HEK293T (cell line): ENCODE measurements around the gene CTNNA2.

Experiments
- ARNT ChIP-seq: fragments of 450-650 bp; IDR thresholded peaks from 2 replicates; pipeline ENCODE4 v1.6.1; 2017; ENCODE audit warnings: mild to moderate bottlenecking
- BHLHE40 ChIP-seq: fragments of 450-650 bp; IDR thresholded peaks from 2 replicates; pipeline ENCODE4 v1.6.1; 2016; ENCODE audit warnings: mild to moderate bottlenecking, moderate library complexity, borderline replicate concordance
- ELF4 ChIP-seq: fragments of 450-650 bp; IDR thresholded peaks from 2 replicates; pipeline ENCODE4 v1.6.1; 2017; ENCODE audit warnings: antibody characterized with exemption
- FOXK2 ChIP-seq: fragments of 450-650 bp; IDR thresholded peaks from 2 replicates; pipeline ENCODE4 v1.6.1; 2016; ENCODE audit warnings: mild to moderate bottlenecking
- HDGF ChIP-seq: fragments of 450-650 bp; IDR thresholded peaks from 2 replicates; pipeline ENCODE4 v1.6.1; 2017; ENCODE audit warnings: antibody characterized with exemption, borderline replicate concordance
- L3MBTL2 ChIP-seq: fragments of 450-650 bp; conservative IDR thresholded peaks from 2 replicates; pipeline ENCODE4 v1.6.1; 2016; ENCODE audit warnings: mild to moderate bottlenecking
- LEF1 ChIP-seq: fragments of 450-650 bp; IDR thresholded peaks from 2 replicates; pipeline ENCODE4 v1.6.1; 2017; ENCODE audit warnings: mild to moderate bottlenecking, borderline replicate concordance
- SP1 ChIP-seq: fragments of 450-650 bp; IDR thresholded peaks from 2 replicates; pipeline ENCODE4 v1.6.1; 2017
- SUZ12 ChIP-seq: fragments of 450-650 bp; IDR thresholded peaks from 2 replicates; pipeline ENCODE4 v1.6.1; 2016; ENCODE audit warnings: mild to moderate bottlenecking
- TARDBP ChIP-seq: fragments of 450-650 bp; IDR thresholded peaks from 2 replicates; pipeline ENCODE4 v1.6.1; 2016
- ZNF384 ChIP-seq: fragments of 450-650 bp; IDR thresholded peaks from 2 replicates; pipeline ENCODE4 v1.6.1; 2016
- TF ChIP-seq, protein P1 (sequence below): fragments of 450-650 bp; IDR thresholded peaks from 2 replicates; pipeline ENCODE4 v1.6.1; 2016

DNA sequence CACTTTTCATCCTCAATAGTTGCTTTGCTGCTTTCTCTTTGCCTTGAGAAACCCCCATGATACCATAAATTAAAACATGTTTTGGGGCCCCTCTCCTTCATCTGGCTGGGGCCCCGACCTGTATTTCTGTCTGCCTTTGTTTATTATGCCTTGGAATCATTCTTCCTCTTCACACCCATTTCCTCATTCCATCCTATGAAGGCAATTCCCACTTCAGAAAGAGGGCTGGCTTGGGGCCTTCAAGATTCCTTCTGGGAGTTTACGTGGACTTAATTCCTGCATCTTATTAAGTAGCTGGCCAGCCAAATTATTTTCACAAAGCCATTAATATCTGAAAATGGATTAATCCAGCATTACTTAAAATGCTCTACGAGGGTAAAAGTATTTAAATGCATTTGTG lies 798.5 kb downstream of the CTNNA2 start:
- TF ChIP-seq BHLHE40, result no peak
- TF ChIP-seq, protein P1, sequence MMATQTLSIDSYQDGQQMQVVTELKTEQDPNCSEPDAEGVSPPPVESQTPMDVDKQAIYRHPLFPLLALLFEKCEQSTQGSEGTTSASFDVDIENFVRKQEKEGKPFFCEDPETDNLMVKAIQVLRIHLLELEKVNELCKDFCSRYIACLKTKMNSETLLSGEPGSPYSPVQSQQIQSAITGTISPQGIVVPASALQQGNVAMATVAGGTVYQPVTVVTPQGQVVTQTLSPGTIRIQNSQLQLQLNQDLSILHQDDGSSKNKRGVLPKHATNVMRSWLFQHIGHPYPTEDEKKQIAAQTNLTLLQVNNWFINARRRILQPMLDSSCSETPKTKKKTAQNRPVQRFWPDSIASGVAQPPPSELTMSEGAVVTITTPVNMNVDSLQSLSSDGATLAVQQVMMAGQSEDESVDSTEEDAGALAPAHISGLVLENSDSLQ, result no peak
- TF ChIP-seq ZNF384, result no peak
- TF ChIP-seq SUZ12, result no peak
- no peak for TF ChIP-seq L3MBTL2
- TF ChIP-seq SP1, result no peak
- no peak for TF ChIP-seq FOXK2
- no peak for TF ChIP-seq TARDBP
- no peak for TF ChIP-seq ARNT
- TF ChIP-seq HDGF, result no peak
- TF ChIP-seq LEF1, result no peak
- no peak for TF ChIP-seq ELF4
